GM18517 (cell line): Measurements from ENCODE around the gene CPN2.

Experiments
- ATAC-seq: cut with Tn5 transposase; IDR thresholded peaks from one replicate; pipeline ENCODE4 v1.9.1; 2021; ENCODE audit warnings: mild to moderate bottlenecking, moderate library complexity; ENCODE audit not compliant: unreplicated experiment

CPN2 gene, protein sequence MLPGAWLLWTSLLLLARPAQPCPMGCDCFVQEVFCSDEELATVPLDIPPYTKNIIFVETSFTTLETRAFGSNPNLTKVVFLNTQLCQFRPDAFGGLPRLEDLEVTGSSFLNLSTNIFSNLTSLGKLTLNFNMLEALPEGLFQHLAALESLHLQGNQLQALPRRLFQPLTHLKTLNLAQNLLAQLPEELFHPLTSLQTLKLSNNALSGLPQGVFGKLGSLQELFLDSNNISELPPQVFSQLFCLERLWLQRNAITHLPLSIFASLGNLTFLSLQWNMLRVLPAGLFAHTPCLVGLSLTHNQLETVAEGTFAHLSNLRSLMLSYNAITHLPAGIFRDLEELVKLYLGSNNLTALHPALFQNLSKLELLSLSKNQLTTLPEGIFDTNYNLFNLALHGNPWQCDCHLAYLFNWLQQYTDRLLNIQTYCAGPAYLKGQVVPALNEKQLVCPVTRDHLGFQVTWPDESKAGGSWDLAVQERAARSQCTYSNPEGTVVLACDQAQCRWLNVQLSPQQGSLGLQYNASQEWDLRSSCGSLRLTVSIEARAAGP

DNA sequence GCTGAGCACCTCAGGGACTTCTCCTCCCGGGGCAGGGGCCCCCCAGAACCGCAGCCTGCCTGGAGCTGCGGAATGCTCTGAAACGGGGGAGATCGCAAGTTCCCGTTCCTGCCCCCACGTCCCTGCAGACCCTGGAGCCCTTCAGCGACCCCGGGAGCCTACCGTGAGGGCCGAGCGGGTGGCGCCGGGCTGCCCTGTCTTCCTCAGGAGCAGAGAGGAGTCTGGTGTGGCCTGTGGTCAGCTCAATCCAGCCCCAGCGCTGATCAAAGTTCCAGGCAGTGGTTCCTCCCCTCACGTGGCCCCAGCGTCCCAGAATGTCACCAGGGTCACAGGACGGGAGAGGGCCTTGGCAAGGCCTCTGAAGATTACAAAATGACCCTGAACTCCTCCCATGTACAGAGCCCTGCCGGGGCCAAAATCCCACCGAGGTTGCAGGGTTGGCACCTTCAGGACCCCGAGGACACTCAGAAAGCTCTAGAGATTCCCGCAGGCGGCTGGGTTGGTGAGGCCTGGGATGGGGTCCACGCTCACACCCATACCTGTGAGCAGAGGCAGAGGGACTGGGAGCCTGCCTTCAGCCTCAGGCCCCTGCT is at the start of gene CPN2:
Gene CPN2, minus strand, starts transcription at position 249 of the 593 bp plus-strand sequence. CDS start 8,626 bp downstream, outside the sequence.
- ATAC-seq, result no peak

DNA sequence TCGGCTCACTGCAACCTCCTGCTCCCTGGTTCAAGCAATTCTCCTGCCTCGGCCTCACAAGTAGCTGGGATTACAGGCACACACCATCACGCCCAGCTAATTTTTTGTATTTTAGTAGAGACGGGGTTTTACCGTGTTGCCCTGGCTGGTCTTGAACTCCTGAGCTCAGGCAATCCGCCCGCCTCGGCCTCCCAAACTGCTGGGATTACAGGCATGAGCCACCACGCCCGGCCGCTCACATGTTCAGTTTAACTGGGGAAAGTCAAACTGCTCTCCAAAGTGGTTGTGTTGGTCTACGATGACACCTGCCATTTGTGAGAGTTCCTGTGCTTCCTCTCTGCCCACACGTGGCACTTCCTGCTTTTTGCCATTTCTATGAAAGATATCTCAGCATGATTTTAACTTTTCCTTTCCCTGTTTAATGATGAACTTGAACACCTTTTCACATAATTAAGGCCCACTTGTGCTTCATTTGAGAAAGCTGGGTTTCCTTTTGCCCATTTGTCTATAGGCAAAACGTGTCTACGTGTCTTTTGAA is 48.8 kb upstream of the CPN2 start:
- ATAC-seq, result no peak

DNA sequence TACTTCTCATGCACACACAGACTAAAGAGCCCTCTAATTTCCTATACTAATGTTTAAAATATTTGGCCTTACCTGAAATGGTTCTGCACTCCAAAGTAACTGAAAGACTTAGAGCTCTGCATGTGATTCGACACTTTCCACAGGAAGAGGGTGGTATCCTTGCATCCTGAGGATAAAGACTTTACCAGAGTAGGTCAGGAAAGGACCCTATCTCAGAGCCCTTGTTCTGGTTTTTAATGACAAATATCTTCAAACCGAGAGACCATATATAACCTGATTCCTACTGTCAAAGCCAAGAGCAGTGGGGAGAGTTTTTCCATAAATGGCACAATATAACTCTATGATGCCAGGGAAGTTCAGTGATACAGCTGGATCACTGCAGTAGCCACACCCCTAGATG is 48.0 kb upstream of the CPN2 start, which contains the start of gene GP5:
Gene GP5, minus strand, starts transcription at position 101 of the 400 bp plus-strand sequence. CDS start 984 bp downstream, outside the sequence.
- ATAC-seq, result no peak

DNA sequence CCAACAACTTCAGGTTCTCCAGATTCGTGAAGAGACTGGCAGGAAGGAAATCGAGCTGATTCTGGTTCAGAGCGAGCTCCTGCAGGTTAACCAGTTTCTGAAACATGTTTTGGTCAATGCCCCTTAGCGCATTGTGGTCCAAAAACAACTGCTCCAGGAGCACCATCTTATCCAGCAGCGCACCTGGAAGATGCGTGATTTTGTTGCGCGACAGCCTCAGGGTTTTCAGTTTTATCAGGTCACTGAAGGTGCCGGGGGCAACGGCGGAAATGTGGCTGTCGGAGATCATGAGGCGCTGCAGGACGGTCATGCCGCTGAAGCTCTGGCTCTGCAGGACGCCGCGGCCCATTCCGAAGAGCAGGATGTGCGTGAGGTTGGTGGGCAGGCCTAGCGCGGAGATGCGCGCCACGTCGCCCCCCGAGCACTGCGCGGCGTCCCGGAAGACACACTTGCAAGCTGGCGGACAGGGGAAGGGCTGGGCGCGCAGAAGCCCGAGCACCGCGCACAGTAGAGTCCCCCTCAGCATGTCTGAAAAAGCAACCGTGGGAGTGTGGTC is 46.7 kb upstream of the CPN2 start:
- ATAC-seq, result no peak

DNA sequence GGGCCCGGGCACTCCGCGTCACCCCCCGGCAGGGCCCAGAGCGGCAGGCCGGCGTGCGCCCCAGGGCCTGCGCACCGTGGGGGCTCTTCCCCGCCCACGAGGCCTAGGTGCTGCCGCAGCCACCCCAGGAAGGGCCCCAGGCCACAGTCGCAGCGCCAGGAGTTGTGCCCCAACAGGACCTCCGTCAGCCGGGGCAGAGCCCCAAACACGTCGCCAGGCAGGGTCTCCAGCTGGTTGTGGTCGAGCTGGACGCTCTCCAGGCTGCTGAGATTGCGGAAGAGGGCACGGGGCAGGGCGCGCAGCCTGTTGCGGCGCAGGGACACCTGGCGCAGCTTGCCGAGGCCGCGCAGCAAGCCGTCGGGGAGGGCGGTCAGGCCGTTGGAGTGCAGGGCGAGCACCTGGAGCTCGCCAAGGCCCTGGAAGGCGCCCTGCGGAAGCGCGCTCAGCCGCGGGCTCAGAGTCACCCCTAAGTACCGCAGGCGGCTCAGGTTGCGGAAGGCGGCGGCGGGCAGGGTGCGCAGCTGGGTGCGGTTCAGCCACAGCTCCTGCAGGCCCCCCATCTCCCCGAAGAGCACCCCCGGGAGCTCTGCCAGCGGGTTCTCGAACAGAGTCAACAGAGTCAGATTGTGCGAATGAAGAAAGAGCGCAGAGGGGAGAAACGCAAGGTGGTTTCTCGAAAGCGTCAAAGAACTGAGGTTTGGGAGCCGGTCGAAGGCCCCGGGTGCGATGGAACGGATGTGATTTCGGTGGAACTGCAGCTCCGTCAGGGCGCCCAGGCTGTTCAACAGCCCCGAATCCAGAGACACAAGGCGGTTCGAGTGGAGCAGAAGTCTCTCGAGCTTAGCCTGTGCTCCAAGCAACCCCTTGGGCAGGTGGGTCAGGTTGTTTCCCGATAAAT is 46.0 kb upstream of the CPN2 start:
- ATAC-seq, result no peak

DNA sequence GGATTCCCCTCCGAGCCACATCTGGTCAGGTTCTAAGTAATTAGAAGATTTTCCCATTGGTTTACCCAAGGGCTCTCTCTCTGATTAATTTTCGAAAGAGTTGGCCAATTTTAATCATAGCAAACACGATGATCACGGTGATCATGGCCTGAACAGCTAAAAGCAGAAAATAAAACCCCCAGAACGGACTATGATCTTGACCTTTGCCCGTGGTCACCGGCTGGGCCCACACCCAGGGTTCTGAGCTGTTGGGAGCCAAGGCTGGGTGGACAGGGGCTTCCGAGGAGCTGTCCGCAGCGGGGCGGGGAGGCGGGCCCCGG is 45.4 kb upstream of the CPN2 start:
- ATAC-seq, result no peak

DNA sequence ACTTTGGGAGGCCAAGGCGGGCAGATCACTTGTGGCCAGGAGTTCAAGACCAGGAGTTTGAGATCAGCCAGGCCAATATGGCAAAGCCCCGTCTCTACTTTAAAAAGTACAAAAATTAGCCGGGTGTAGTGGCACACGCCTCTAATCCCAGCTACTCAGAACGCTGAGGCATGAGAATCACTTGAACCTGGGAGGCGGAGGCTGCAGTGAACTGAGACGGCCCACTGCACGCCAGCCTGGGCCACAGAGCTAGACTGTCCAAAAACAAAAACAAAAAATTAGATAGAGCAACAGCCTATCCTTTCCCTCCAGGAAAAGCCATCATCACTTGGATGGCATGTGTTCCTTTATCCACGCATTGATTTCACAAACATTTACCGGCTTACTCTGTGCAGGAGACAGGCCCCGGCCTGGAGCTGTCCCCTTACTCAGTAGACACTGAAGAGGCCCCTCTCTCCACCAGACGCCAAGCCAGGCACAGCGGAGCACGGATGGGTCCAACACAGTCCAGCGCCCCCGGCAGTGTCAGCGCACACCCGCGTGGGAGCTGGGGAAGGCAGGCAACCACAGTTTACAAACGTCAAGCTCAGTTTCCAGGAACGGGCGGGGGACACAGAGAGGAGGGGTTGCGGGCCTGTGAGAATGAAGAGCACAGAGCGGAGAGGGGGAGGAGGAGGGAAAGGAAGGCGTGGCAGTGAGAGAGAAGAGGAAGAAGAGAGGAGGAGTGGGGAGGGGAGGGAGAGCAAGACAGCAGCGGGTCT is 44.8 kb upstream of the CPN2 start:
- ATAC-seq, result no peak

DNA sequence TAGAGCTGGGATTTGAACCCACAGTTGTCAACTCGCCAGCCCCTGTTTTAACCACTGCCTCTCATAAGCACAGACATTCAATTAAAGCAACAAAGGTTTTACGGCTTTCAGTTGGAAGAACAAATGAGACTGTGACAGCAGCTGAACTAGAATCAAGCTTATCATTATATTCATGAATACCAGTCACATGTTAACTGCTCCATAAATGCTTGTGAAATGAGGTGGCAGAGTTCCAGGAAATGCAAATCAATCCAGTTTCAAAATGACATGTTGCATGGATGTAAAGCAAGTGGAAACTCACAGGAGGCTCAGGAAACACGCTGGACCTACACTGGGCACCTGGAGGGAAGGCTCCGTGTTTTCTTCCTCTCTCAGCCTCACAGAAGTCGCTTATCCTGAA is 44.1 kb upstream of the CPN2 start:
- ATAC-seq, result no peak

DNA sequence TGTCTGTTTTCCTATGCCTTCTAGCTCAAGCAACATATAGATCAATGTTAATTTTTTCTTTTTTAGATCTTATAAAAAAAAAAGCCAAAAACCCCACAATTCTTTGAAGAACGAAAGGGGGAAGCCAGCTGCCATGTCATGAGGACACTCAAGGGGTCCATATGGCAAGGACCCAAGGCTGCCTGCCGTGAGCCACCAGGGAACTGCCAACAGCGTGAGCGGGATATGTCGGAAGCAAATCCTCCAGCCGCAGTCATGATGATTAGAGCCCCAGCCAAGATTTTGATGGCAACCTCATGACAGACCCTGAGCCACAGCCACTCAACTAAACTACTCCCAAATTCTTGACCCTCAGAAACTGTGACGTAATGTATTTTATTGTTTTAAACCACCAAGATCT is 41.4 kb upstream of the CPN2 start:
- ATAC-seq, result no peak

DNA sequence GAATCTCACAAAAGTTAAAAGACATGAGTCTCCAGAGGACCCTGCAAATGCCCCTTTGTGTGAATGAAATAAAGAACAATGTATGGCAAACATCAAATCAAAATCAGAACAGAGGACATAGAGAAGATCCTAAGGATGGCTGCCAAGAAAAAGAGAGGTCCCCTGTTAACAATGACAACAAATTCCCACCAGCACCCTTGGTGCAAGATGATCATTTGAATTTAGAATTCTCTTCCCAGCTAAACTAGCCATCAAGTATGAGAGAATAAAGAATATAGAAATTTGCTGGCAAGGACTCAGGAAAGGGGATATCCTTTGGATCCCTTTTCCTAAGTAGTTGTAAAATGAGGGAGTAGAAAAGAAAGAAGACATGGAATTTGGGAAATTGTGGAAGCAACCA is 39.7 kb upstream of the CPN2 start:
- ATAC-seq, result no peak

DNA sequence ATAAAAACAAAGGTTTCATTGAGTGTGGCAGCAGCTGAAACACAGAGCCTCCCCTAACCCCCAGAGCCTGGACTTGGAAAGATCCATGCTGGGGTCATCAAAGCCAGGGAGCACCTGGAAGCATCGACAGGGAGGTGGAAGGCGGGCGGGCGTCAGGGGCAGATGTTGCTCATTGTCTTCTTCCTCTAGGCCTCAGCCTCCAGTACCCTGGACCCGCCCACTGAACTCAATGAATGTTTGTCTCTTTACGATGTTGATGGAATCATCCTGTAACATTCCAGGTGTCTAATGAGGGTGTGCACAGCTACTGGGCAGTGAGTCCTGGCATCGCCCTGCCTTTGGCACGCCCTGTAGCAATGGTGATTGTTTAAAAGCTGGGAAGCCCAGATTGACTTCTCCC is 38.1 kb upstream of the CPN2 start:
- no peak for ATAC-seq

DNA sequence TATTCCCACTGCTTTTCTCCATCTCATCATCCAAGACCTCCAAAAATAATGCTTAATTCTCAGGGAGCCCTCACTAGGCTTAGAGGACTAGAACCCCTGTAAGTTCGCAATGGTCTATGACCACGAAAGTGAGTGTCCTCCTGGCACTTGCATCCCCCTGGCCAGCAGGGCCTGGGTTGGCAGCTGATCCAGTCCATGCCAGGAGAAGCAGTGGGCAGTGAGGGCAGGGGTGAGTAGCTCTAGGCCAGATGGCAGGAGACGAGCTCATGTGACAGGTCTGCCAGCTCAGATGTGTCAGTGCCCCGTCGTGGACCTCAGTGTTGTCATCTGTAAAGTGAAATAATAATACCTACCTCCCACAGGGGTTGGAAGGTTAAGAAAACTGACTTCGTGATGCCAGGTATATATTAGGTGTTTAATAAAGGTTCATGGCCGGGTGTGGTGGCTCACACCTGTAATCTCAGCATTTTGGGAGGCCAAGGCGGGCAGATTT is 36.8 kb upstream of the CPN2 start:
- no peak for ATAC-seq

DNA sequence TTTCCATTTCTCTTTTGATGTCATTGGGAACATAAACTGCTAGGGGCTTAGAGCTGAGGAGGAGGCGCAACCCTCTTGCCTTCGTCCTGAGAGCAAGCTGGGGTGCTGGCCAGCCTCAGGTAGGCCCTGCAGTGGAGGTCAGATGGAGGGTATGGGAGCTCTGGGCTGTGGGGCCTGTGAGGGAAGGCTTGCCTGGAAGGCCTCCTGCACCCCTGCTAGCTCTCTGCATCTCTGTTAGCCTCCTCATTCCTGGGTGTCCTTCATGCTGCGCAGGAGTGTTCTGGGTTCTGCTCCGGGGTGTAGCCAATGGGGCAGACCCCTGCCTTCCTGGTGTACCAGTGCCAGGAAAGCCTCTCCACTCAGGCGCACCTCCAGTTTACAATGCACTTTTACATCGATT is 36.1 kb upstream of the CPN2 start:
- ATAC-seq, result no peak

DNA sequence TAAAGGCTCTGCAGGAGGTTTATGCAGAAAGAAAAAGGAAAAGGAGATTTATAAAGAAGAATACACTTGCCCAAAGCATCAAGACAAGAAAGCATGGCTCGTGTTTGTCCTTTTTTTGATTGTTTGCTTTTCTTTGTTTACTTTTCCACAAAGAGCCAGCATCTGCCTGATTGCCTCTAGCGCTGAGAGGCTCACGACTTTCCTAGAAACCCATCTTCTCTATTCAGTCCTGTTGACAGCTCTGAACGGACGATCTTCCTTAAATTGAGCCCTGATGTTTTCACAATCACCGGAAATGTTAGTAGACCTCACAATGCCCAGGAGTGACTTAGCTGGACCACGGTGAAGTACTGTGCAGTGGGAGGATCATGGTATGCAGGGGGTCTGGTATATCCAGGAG is 35.5 kb upstream of the CPN2 start:
- ATAC-seq, result no peak

DNA sequence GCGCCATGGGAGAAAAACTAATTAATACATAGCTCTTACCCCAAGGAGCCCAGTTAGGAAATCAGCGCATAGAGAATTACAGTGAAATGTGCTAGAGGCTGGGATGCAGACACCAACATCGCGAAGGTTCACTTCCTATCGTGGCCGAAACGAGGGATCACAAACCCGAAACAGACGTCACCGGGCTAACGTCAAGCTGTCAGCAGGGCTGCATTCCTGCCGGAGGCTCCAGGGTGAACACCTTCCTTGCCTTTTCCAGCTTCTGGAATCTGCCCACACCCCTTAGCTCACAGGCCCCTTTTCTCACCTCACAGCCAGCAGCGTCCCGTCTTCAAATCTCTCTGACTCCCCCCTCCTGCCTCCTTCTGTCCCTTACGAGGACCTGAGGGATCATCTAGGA is 34.9 kb upstream of the CPN2 start:
- no peak for ATAC-seq

DNA sequence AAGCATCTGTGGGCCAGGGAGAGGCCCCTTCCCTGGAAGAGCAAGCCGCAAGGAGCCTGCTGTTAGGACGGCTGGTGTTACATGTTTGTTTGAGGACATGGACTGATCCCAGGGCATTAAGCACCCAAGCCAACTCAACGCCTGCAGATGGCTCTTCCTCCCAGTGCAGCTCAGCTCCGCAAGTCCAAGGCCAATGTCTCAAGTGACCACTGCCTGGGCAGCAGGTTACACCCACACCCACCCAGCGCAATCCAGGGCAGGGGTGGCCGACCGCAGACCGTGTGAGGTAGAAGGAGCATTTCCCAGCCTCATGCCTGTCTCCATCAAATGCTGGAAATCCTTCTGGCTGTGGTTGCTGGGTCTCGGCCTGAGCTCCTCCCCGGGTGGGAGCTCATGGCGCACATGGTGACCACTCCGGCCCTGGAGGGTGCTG is 33.5 kb upstream of the CPN2 start:
- no peak for ATAC-seq

DNA sequence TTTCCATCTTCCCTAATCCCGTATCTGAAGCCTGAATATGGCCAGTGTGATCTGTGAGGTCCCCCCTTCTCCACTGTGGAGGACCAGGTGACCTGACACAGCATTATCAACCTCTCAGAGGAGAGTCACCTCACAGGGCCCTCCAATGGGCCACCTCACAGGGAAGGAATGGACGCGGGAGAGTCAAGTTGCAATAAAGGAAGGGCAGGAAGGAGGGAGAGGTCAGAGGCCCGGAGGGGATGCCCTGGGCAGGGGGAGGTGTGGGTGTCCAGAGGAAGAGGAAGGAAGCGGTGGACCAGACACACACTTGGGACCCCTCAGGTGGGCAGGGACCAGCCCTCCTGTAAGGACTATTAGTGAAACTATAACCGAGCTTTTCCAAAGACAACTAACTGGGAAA is 33.0 kb upstream of the CPN2 start:
- ATAC-seq, result no peak

DNA sequence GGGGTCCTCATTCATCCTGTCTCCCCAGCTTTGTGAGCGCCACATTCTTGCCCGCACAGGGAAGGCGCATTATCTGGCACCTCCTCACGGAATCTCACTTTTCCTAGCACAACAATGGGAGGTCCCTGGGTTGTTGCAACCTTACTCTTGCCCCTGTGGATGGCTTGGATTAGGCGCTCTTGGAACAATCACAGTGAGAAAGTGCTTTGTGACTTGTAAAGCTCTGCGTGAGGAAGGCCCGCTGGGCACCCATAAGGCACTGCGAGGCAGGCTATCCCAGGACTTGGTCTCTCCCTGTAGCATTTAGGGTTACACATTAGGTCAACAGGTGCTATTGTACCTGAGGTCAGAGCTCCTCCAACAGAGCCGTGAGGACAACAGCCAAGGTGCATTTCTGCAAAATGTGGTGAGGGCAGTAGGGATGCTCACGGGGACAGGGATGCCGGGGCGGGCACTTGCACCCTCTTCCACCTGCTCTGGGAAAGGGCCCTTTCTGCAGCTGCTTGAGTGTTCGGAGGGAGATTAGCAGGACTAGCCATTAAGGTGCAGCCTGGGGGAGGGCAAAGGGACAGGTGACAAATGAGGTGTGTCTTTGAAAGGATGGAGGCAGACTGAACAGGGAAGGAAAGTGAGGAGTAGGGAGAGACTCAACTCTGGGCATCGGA is 32.3 kb upstream of the CPN2 start:
- no peak for ATAC-seq

DNA sequence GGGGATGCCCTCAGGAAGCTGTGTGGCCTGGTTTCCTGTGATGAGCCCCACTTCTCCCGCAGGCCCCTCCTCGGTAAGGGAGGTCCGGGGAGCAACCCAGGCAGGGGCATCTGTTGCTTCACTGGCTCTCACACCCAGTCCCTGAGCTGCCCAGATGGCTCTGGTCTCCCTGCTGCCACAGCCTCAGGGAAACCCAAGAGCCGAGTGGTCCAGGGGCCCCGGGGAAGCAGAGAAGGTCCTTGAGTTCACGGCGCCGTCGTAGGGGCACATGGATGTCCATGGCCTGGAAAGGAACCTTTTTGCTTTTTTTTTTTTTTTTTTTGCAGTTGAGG is 31.7 kb upstream of the CPN2 start:
- ATAC-seq, result no peak
